22Rv1 (cell line): ENCODE measurements around the gene PRX.

Experiments
- H3K27ac ChIP-seq: fragments of 450-650 bp; 2 replicates; pipeline ENCODE4 v1.5.1; 2017
- CTCF ChIP-seq: fragments of 450-650 bp; IDR thresholded peaks from 2 replicates; pipeline ENCODE4 v1.5.1; 2017; ENCODE audit warnings: mild to moderate bottlenecking
- ZFX ChIP-seq: fragments of 450-650 bp; IDR thresholded peaks from 2 replicates; pipeline ENCODE4 v1.6.1; 2017; ENCODE audit warnings: antibody characterized with exemption, borderline replicate concordance

Gene PRX

GRCh38 chr19:40453151-40453735 lies 40.1 kb upstream of the PRX start:
- no peak for TF ChIP-seq CTCF
- no peak for TF ChIP-seq ZFX

GRCh38 chr19:40452016-40452415 lies 38.8 kb upstream of the PRX start:
- TF ChIP-seq ZFX (no peak), CTCF (no peak)

More at GRCh38 chr19:40453151-40453735, 40.1 kb upstream of the PRX start:
- peak overlapping the region; percentile 60 for H3K27ac ChIP-seq

GRCh38 chr19:40450664-40451063 lies 37.5 kb upstream of the PRX start:
- H3K27ac ChIP-seq: no peak overlapping the region
- no peak for TF ChIP-seq CTCF
- TF ChIP-seq ZFX: no peak

More at GRCh38 chr19:40452016-40452415, 38.8 kb upstream of the PRX start:
- H3K27ac ChIP-seq: 0 out of 2 replicates have a peak overlapping the region, but pooled peaks have one; percentile 60

GRCh38 chr19:40449506-40449905 lies 36.3 kb upstream of the PRX start:
- no peak overlapping the region for H3K27ac ChIP-seq
- TF ChIP-seq CTCF (no peak), ZFX (no peak)

- H3K27ac ChIP-seq: peak overlapping the region; percentile 96
- TF ChIP-seq CTCF (no peak), ZFX (no peak)
Observed at GRCh38 chr19:40446263-40446784, 33.1 kb upstream of the PRX start.

GRCh38 chr19:40445780-40446262 lies 32.6 kb upstream of the PRX start:
- peak overlapping the region; percentile 96 for H3K27ac ChIP-seq
- TF ChIP-seq CTCF: no peak
- no peak for TF ChIP-seq ZFX

GRCh38 chr19:40444825-40445312 lies 31.7 kb upstream of the PRX start:
- TF ChIP-seq CTCF (no peak), ZFX (no peak)
- peak overlapping the region; percentile 96 for H3K27ac ChIP-seq
